PC-3 (cell line): Measurements from ENCODE around the gene RAB6C.

Source experiments
- EZH2 ChIP-seq: fragments of 300-600 bp; sonication (generic); IDR thresholded peaks from one replicate; pipeline ENCODE4 v1.6.1; 2017; ENCODE audit warnings: antibody characterized with exemption, mild to moderate bottlenecking, low read length; ENCODE audit not compliant: unreplicated experiment
- TF ChIP-seq, protein P1 (sequence below): fragments of 300-600 bp; sonication (generic); conservative IDR thresholded peaks from 2 replicates; pipeline ENCODE4 v1.5.1; 2017; ENCODE audit warnings: antibody characterized with exemption, low read depth, mild to moderate bottlenecking, low read length

DNA sequence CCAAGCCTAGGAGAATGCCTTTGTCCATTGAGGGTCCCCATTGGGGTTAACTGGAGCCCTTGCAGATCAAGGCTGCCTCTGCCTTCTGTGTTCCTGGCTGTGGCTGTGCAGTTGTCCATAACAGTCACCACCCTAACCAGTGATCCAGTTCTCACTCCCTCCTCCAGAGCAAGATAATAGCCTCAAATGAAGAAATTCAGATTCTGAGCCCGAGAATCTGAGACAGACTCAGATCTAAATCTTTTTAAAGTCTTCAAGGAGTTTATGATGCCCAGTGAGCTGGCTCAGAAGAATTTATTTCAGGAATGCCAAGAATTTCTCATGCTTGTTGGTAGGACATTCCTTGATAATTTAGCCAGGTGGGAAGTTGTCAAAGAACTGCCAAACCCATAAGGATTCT lies 44.3 kb upstream of the RAB6C start:
- TF ChIP-seq, protein P1, sequence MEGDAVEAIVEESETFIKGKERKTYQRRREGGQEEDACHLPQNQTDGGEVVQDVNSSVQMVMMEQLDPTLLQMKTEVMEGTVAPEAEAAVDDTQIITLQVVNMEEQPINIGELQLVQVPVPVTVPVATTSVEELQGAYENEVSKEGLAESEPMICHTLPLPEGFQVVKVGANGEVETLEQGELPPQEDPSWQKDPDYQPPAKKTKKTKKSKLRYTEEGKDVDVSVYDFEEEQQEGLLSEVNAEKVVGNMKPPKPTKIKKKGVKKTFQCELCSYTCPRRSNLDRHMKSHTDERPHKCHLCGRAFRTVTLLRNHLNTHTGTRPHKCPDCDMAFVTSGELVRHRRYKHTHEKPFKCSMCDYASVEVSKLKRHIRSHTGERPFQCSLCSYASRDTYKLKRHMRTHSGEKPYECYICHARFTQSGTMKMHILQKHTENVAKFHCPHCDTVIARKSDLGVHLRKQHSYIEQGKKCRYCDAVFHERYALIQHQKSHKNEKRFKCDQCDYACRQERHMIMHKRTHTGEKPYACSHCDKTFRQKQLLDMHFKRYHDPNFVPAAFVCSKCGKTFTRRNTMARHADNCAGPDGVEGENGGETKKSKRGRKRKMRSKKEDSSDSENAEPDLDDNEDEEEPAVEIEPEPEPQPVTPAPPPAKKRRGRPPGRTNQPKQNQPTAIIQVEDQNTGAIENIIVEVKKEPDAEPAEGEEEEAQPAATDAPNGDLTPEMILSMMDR, result no peak
- no peak for TF ChIP-seq EZH2
